SKM-1 treated with dmso at 0.1 percent for 144 hours (cell line): ENCODE results near the gene SH2D6.
A peak's percentile ranks its signal among the peaks of the same experiment; 100 is the strongest.
"Not testable (repeated sequence)": the region's sequence is repeated elsewhere in the genome, so short reads cannot be mapped to it uniquely, and the experiment has no call there.

ENCODE experiments used
- DNase-seq: peaks from one replicate; lab custom pipeline; 2025; ENCODE audit not compliant: unreplicated experiment; lab: John Stamatoyannopoulos, UW

The SH2D6 gene

GRCh38 chr2:85398426-85399182, 19.9 kb upstream of the SH2D6 start:
- DNase-seq: no peak

- DNase-seq: no peak
Observed at GRCh38 chr2:85399183-85399455, 19.4 kb upstream of the SH2D6 start.

GRCh38 chr2:85400023-85400422, 18.5 kb upstream of the SH2D6 start:
- DNase-seq: no peak

GRCh38 chr2:85400541-85401463, 17.7 kb upstream of the SH2D6 start:
- no peak for DNase-seq

- DNase-seq: no peak
Observed at GRCh38 chr2:85401464-85401805, 17.1 kb upstream of the SH2D6 start.

GRCh38 chr2:85401844-85402243, 16.7 kb upstream of the SH2D6 start:
- DNase-seq: peak; percentile 95

GRCh38 chr2:85405201-85406059, 13.1 kb upstream of the SH2D6 start:
- DNase-seq: peak; percentile 95

- DNase-seq: peak; percentile 91
Observed at GRCh38 chr2:85409845-85410583, 8.5 kb upstream of the SH2D6 start, which contains the start of gene CAPG. CAPG (minus strand) TSS chr2:85410366; CDS start chr2:85402145, 8,221 bp downstream.

- no peak for DNase-seq
Observed at GRCh38 chr2:85410584-85411404, 7.7 kb upstream of the SH2D6 start.

GRCh38 chr2:85411405-85411748, 7.1 kb upstream of the SH2D6 start:
- DNase-seq: no peak

- no peak for DNase-seq
Observed at GRCh38 chr2:85413592-85414420, 4.7 kb upstream of the SH2D6 start.

- DNase-seq: not testable (repeated sequence)
Observed at GRCh38 chr2:85414421-85414759, 4.1 kb upstream of the SH2D6 start.

- DNase-seq: no peak
Observed at GRCh38 chr2:85414761-85415553, 3.6 kb upstream of the SH2D6 start.

- no peak for DNase-seq
Observed at GRCh38 chr2:85415980-85416650, 2.4 kb upstream of the SH2D6 start.

GRCh38 chr2:85419009-85419675, 628 bp downstream of the SH2D6 start:
- DNase-seq: no peak

GRCh38 chr2:85420536-85421259, 2.2 kb downstream of the SH2D6 start:
- peak; percentile 89 for DNase-seq
